Left lung (tissue), 10 donors: ENCODE data around the gene MRPL54. TPM values are rescaled to one million over a fixed set of nuclear protein-coding genes. Genes with fewer than 3 reads are reported as not detected.

ENCODE experiments used
- ATAC-seq: fragments of 200-7000 bp; cut with Tn5 transposase; one replicate; pipeline ENCODE4 v1.9.1; 2020; ENCODE audit warnings: moderate library complexity
- DNase-seq, 4 donors: peaks; one replicate each; pipeline ENCODE4 v3.0.0-alpha.2; 2013 to 2020
- H3K27ac ChIP-seq, 2 donors: fragments of 200-600 bp; sonication (generic) in 1 of 2; one replicate each; pipeline versions ENCODE4 v1.5.0 to v1.8.0; 2020 to 2021
- H3K27me3 ChIP-seq, 2 donors: fragments of 200-600 bp; sonication (generic) in 1 of 2; one replicate each; pipeline versions ENCODE4 v1.5.0 to v1.8.0; 2020 to 2021
- H3K36me3 ChIP-seq, 2 donors: fragments of 200-600 bp; sonication (generic) in 1 of 2; one replicate each; pipeline versions ENCODE4 v1.5.0 to v1.8.0; 2020 to 2021
- H3K4me1 ChIP-seq, 2 donors: fragments of 200-600 bp; one replicate each; pipeline ENCODE4 v1.8.0; 2021
- H3K4me3 ChIP-seq, 2 donors: fragments of 200-600 bp; sonication (generic) in 1 of 2; one replicate each; pipeline versions ENCODE4 v1.5.0 to v1.8.0; 2020 to 2021; ENCODE audit warnings: mild to moderate bottlenecking in 1 of 2
- H3K9me3 ChIP-seq, 2 donors: fragments of 200-600 bp; sonication (generic) in 1 of 2; one replicate each; pipeline versions ENCODE4 v1.5.0 to v1.8.0; 2020 to 2021
- intact Hi-C, 2 donors: fragments of 100-400 bp; cut with DNase I; formaldehyde crosslinking; loops; one replicate each; pipeline versions ENCODE4 v1.11.2 to v1.14.2; 2022
- polyA plus RNA-seq, 6 donors: library from polyadenylated mRNA; unstranded; fragments of 120-200 nt; gene quantifications; one replicate each; pipeline ENCODE4 v1.2.1, GENCODE V29; 2013; ENCODE audit not compliant: insufficient read length in 6 of 6
- total RNA-seq, 2 donors: library from RNA; stranded (reverse); fragmentation: NEBNext Ultra II Directional; extraction: Animal tissue kit (Norgen Biotek cat#: 25700); gene quantifications; one replicate each; pipeline ENCODE4 v1.2.1, GENCODE V29; 2021
- TF ChIP-seq, protein P1 (sequence below), 2 donors: fragments of 200-600 bp; sonication (generic) in 1 of 2; IDR thresholded peaks; one replicate each; pipeline versions ENCODE4 v1.5.0 to v1.8.0; 2021; ENCODE audit warnings: antibody characterized with exemption in 2 of 2
- donor health status: DM: no; HTN: yes; CAD: no.
- donor health status: DM: no; HTN: no; CAD: no.

MRPL54 gene
- total and polyA plus RNA-seq, 8 donors = 24.4 to 59.1 (median 31.7) TPM

- Histone ChIP-seq H3K4me1 (peaks cover 0 to 30% of the 10 kb centered on the region in 2 donors), H3K9me3 (no peaks in the 10 kb centered on the region), H3K27me3 (no peaks in the 10 kb centered on the region), H3K36me3 (peaks cover 0 to 54% of the 10 kb centered on the region in 2 donors), H3K4me3 (no peak overlapping the region), H3K27ac (no peak overlapping the region)
- TF ChIP-seq, protein P1, sequence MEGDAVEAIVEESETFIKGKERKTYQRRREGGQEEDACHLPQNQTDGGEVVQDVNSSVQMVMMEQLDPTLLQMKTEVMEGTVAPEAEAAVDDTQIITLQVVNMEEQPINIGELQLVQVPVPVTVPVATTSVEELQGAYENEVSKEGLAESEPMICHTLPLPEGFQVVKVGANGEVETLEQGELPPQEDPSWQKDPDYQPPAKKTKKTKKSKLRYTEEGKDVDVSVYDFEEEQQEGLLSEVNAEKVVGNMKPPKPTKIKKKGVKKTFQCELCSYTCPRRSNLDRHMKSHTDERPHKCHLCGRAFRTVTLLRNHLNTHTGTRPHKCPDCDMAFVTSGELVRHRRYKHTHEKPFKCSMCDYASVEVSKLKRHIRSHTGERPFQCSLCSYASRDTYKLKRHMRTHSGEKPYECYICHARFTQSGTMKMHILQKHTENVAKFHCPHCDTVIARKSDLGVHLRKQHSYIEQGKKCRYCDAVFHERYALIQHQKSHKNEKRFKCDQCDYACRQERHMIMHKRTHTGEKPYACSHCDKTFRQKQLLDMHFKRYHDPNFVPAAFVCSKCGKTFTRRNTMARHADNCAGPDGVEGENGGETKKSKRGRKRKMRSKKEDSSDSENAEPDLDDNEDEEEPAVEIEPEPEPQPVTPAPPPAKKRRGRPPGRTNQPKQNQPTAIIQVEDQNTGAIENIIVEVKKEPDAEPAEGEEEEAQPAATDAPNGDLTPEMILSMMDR (IDR thresholded peaks at IDR 0.05) = no peak
- no peak for ATAC-seq
- intact Hi-C loops = no loop called here
- DNase-seq = peak in 1 of 4 donors; percentile 34
Measured at GRCh38 chr19:3766520-3766919, 4.0 kb downstream of the MRPL54 start.

GRCh38 chr19:3767050-3767449, 4.6 kb downstream of the MRPL54 start:
- H3K9me3 ChIP-seq = no peaks in the 10 kb centered on the region
- peaks cover 0 to 25% of the 10 kb centered on the region in 2 donors for H3K4me1 ChIP-seq
- ATAC-seq = no peak
- no peak for DNase-seq
- H3K4me3 ChIP-seq = no peak overlapping the region
- intact Hi-C loops = no loop called here
- H3K36me3 ChIP-seq = peaks cover 0 to 54% of the 10 kb centered on the region in 2 donors
- TF ChIP-seq, protein P1 (IDR thresholded peaks at IDR 0.05) = no peak
- H3K27ac ChIP-seq = no peak overlapping the region
- no peaks in the 10 kb centered on the region for H3K27me3 ChIP-seq

- no peak for DNase-seq
Measured at GRCh38 chr19:3768015-3768747, 5.7 kb downstream of the MRPL54 start.

DNA sequence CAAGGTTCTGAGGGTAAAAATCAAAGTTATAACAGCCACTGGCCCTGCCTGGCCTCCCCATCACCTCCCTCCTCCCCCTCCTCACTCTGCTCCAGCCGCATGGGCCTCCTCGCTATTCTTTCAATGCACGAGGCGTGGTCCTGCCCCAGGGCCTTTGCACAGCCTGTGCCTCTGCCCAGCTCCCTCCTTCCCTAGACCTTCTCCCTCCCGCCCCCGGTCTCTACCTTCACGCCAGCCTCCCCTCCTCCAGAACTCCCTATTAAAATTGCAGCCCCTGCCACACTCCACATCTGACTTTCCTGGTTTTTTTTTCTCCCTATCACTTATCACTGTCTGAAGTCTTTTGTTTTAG, 6.2 kb downstream of the MRPL54 start:
- peaks cover 0 to 14% of the 10 kb centered on the region in 2 donors for H3K4me1 ChIP-seq
- H3K36me3 ChIP-seq = peaks cover 0 to 54% of the 10 kb centered on the region in 2 donors
- H3K4me3 ChIP-seq = no peak overlapping the region
- H3K9me3 ChIP-seq = no peaks in the 10 kb centered on the region
- no peak overlapping the region for H3K27ac ChIP-seq
- TF ChIP-seq, protein P1 (IDR thresholded peaks at IDR 0.05) = no peak
- DNase-seq = no peak
- H3K27me3 ChIP-seq = no peaks in the 10 kb centered on the region
- ATAC-seq = no peak
- intact Hi-C loops = no loop called here

More at GRCh38 chr19:3768015-3768747, 5.7 kb downstream of the MRPL54 start:
- Histone ChIP-seq H3K9me3 (no peaks in the 10 kb centered on the region), H3K4me1 (peaks cover 0 to 19% of the 10 kb centered on the region in 2 donors), H3K27ac (no peak overlapping the region), H3K36me3 (peaks cover 0 to 54% of the 10 kb centered on the region in 2 donors), H3K27me3 (no peaks in the 10 kb centered on the region), H3K4me3 (no peak overlapping the region)
- intact Hi-C loops = no loop called here
- no peak for ATAC-seq
- TF ChIP-seq, protein P1 (IDR thresholded peaks at IDR 0.05) = no peak

GRCh38 chr19:3769494-3769893, 7.0 kb downstream of the MRPL54 start:
- H3K27me3 ChIP-seq = no peaks in the 10 kb centered on the region
- peaks cover 0 to 9% of the 10 kb centered on the region in 2 donors for H3K4me1 ChIP-seq
- H3K36me3 ChIP-seq = peaks cover 0 to 54% of the 10 kb centered on the region in 2 donors
- no peaks in the 10 kb centered on the region for H3K9me3 ChIP-seq
- intact Hi-C loops = no loop called here
- ATAC-seq (no peak), DNase-seq (peak in 1 of 4 donors; percentile 63)
- H3K4me3 ChIP-seq = no peak overlapping the region
- TF ChIP-seq, protein P1 (IDR thresholded peaks at IDR 0.05) = no peak
- H3K27ac ChIP-seq = no peak overlapping the region
